Stimulated activated CD8-positive, alpha-beta memory T cell treated with anti-CD3 and anti-CD28 coated beads, Interleukin-12 subunit alpha, Interleukin-12 subunit beta, amount 100 ng/mL, for 1 hour (primary cell): ENCODE data around the gene CHRD.
A peak's percentile ranks its signal among the peaks of the same experiment; 100 is the strongest.
"Not testable (repeated sequence)": the region's sequence is repeated elsewhere in the genome, so short reads cannot be mapped to it uniquely, and the experiment has no call there.

ENCODE experiments used
- DNase-seq: peaks from one replicate; pipeline ENCODE4 v3.0.0-alpha.2; 2020; ENCODE audit warnings: low read depth

The CHRD gene

DNA sequence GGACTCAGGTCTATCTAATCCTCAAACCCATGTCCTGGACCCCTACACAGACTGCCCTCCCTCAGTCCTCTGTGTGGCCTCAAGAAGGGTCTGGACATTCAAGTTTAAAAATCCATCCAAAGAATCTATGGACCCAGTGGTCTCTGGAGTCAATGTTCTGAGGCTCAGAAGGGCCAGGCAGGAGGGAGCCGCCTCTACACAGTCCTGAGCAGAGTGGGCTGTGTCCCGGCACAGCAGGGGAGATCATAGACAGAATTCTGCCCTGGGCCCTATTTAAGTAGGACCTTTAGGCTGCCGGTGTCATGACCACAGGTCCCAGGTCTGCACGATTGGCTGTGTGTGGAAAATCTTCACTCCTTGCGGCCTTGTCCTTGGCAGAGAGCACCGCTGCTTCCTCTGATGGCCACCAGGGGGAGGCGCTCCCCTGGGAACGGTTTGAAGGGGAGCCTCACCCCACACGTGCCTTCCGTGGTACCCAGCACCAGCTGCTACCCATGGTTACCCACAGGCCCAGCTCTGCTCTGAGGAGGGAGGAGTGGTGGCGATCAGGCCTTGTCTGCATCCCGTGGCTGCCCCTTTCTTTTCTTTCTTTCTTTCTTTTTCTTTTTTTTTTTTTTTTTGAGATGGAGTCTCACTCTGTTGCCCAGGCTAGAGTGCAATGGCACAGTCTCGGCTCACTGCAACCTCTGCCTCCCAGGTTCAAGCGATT is 37.9 kb downstream of the CHRD start:
- peak; percentile 41 for DNase-seq

DNA sequence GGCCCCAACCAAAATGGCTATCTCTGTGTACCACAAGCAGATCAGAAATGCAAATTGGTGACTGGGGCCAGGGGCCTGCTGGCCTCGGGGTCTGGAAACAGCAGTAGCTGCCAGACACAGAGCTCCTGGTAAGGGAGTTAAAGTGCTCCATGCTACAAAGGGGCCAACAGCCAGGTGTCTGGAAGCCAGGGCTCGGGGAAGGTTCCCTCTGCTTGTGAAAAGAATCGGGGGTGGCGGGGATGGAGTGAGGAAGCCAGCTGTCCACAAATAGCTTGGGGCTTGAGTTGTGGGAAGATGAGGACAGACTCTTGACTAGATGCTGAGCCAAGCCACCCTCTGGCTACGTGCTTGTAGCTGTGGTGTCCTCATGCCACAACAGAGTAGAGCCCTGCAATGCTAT is 39.3 kb downstream of the CHRD start:
- no peak for DNase-seq

DNA sequence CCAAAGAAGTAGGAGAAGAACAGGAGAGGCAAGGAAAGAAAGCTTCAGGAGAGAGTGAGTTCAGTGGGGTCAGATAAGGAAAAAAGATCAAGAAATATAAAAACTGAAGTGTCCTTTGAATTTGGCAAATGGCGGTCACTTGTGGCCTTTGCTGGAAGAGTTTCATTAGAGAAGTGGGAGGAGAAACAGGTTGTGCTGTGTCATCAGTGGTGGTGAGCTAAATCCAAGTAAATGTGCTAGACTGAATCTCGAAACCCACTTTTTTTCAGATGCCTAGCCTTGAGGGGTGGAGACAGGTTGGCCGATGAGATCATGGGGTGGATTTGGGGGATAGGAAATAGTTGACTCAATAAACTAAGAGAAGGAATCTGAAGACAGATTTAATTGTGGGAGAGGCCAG is 43.7 kb downstream of the CHRD start:
- DNase-seq, result no peak

GRCh38 chr3:184426691-184427141 is 46.9 kb downstream of the CHRD start:
- DNase-seq, result no peak

- no peak for DNase-seq
Measured at GRCh38 chr3:184428561-184429175, 48.8 kb downstream of the CHRD start.

DNA sequence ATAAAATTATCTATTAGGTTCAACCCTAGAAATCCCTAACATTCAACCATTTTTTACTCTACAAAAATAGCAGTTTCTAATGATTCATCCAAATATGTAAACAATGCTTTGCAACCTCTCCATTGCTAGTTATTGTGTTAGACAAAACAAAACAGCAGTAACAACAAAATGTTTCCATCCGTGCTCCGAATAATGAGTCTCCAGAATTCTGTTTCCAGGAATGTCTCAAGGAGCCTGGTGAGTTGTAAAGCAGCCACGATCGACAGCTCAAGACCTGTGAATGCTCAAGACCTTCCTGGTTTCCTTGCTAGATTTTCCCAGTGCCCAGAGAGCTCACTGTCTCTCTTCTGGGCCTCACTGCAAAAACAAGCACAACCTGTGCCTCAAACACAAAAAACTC is 49.9 kb downstream of the CHRD start:
- no peak for DNase-seq

GRCh38 chr3:184430940-184431339 is 51.1 kb downstream of the CHRD start:
- DNase-seq, result no peak

- DNase-seq, result not testable (repeated sequence)
Measured at GRCh38 chr3:184433178-184433577, 53.3 kb downstream of the CHRD start.

DNA sequence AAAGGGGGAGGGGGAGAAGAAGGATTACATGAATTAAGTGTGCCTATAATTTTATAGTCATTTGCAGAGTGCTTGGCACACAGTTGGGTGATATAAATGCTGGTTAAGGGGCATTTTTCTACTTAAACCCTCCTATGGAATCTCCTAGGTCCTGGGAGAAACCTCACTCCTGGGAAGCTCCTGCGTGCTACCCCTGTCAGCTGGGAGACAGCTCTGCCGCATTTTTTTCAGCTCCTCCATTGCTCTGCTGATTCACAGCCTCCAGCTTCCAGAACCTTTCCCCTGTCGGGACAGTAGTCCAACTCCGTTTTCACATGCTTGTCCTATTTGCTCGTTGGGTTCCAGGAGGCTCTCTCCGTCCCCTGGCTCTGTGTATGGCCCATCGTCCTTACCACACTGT is 59.2 kb downstream of the CHRD start:
- DNase-seq, result no peak
